IgD-negative memory B cell (primary cell): Measurements from ENCODE around the gene TBL1XR1. TPM values are rescaled to one million over a fixed set of nuclear protein-coding genes. Genes with fewer than 3 reads are reported as not detected.

ENCODE experiments used
- H3K27ac Mint-ChIP-seq, 3 donors: one replicate each; pipeline ENCODE4 v1.8.0; 2020 to 2022; ENCODE audit warnings: mild to moderate bottlenecking in 3 of 3, mixed read lengths in 3 of 3, moderate library complexity in 1 of 3
- H3K27me3 Mint-ChIP-seq: one replicate; pipeline ENCODE4 v1.8.0; 2021; ENCODE audit warnings: mixed read lengths
- H3K36me3 Mint-ChIP-seq: one replicate; pipeline ENCODE4 v1.8.0; 2020; ENCODE audit warnings: mild to moderate bottlenecking, mixed read lengths
- H3K4me1 Mint-ChIP-seq, 3 donors: one replicate each; pipeline ENCODE4 v1.8.0; 2020 to 2022; ENCODE audit warnings: mixed read lengths in 3 of 3, mild to moderate bottlenecking in 1 of 3
- H3K4me3 Mint-ChIP-seq, 4 donors: one replicate each; pipeline ENCODE4 v1.8.0; 2020 to 2022; ENCODE audit warnings: mild to moderate bottlenecking in 4 of 4, mixed read lengths in 4 of 4, moderate library complexity in 3 of 4
- H3K9me3 Mint-ChIP-seq, 3 donors: one replicate each; pipeline ENCODE4 v1.8.0; 2020 to 2021; ENCODE audit warnings: mixed read lengths in 3 of 3, mild to moderate bottlenecking in 1 of 3
- polyA plus RNA-seq: library from polyadenylated mRNA; unstranded; fragments of 300-500 nt; fragmentation: Illumina TruSeq; gene quantifications from one replicate; pipeline ENCODE4 v1.2.3, GENCODE V29; 2021

TBL1XR1 gene
- polyA plus RNA-seq, 1 donor from 2014 or later, result 23.6 TPM

GRCh38 chr3:177051411-177051810 is 145.9 kb downstream of the TBL1XR1 start:
- no peaks in the 10 kb centered on the region for H3K9me3 Mint-ChIP-seq
- peaks cover 4 to 14% (median 11%) of the 10 kb centered on the region in 3 donors for H3K4me1 Mint-ChIP-seq
- H3K36me3 Mint-ChIP-seq, result peaks cover 1% of the 10 kb centered on the region
- H3K27ac Mint-ChIP-seq, result peak overlapping the region in 1 of 3 donors; percentile 59
- H3K4me3 Mint-ChIP-seq, result no peak overlapping the region
- H3K27me3 Mint-ChIP-seq, result no peaks in the 10 kb centered on the region

GRCh38 chr3:177050501-177051237 is 146.6 kb downstream of the TBL1XR1 start:
- Mint-ChIP-seq H3K36me3 (peaks cover 3% of the 10 kb centered on the region), H3K4me3 (no peak overlapping the region), H3K27ac (peak overlapping the region in 1 of 3 donors; percentile 16), H3K4me1 (peaks cover 4 to 12% (median 9%) of the 10 kb centered on the region in 3 donors), H3K9me3 (no peaks in the 10 kb centered on the region), H3K27me3 (no peaks in the 10 kb centered on the region)

GRCh38 chr3:177045767-177046166 is 151.5 kb downstream of the TBL1XR1 start:
- peaks cover 4 to 8% (median 6%) of the 10 kb centered on the region in 3 donors for H3K4me1 Mint-ChIP-seq
- H3K27ac Mint-ChIP-seq, result no peak overlapping the region
- H3K9me3 Mint-ChIP-seq, result peaks cover 0 to 3% (median 0%) of the 10 kb centered on the region in 3 donors
- no peak overlapping the region for H3K4me3 Mint-ChIP-seq
- no peaks in the 10 kb centered on the region for H3K27me3 Mint-ChIP-seq
- peaks cover 15% of the 10 kb centered on the region for H3K36me3 Mint-ChIP-seq

- no peak overlapping the region for H3K27ac Mint-ChIP-seq
- no peak overlapping the region for H3K4me3 Mint-ChIP-seq
- H3K4me1 Mint-ChIP-seq, result peaks cover 5 to 7% (median 6%) of the 10 kb centered on the region in 3 donors
- H3K9me3 Mint-ChIP-seq, result peaks cover 0 to 3% (median 0%) of the 10 kb centered on the region in 3 donors
- H3K27me3 Mint-ChIP-seq, result no peaks in the 10 kb centered on the region
- H3K36me3 Mint-ChIP-seq, result peaks cover 15% of the 10 kb centered on the region
These were observed 152.1 kb downstream of the TBL1XR1 start for GRCh38 chr3:177045222-177045621.

GRCh38 chr3:177041730-177042551 is 155.3 kb downstream of the TBL1XR1 start:
- H3K4me3 Mint-ChIP-seq, result no peak overlapping the region

GRCh38 chr3:177041021-177041729 is 156.1 kb downstream of the TBL1XR1 start:
- H3K27me3 Mint-ChIP-seq, result no peaks in the 10 kb centered on the region
- no peak overlapping the region for H3K27ac Mint-ChIP-seq
- no peak overlapping the region for H3K4me3 Mint-ChIP-seq
- H3K4me1 Mint-ChIP-seq, result peaks cover 7 to 12% (median 9%) of the 10 kb centered on the region in 3 donors
- peaks cover 0 to 3% (median 0%) of the 10 kb centered on the region in 3 donors for H3K9me3 Mint-ChIP-seq
- H3K36me3 Mint-ChIP-seq, result peaks cover 18% of the 10 kb centered on the region

More at GRCh38 chr3:177041730-177042551, 155.3 kb downstream of the TBL1XR1 start:
- H3K27ac Mint-ChIP-seq, result no peak overlapping the region
- H3K36me3 Mint-ChIP-seq, result peaks cover 20% of the 10 kb centered on the region
- H3K27me3 Mint-ChIP-seq, result no peaks in the 10 kb centered on the region
- peaks cover 0 to 3% (median 0%) of the 10 kb centered on the region in 3 donors for H3K9me3 Mint-ChIP-seq
- peaks cover 6 to 9% (median 7%) of the 10 kb centered on the region in 3 donors for H3K4me1 Mint-ChIP-seq

GRCh38 chr3:177039490-177040274 is 157.6 kb downstream of the TBL1XR1 start:
- no peak overlapping the region for H3K27ac Mint-ChIP-seq
- H3K27me3 Mint-ChIP-seq, result no peaks in the 10 kb centered on the region
- H3K36me3 Mint-ChIP-seq, result peaks cover 15% of the 10 kb centered on the region
- no peak overlapping the region for H3K4me3 Mint-ChIP-seq
- peaks cover 0 to 3% (median 0%) of the 10 kb centered on the region in 3 donors for H3K9me3 Mint-ChIP-seq
- peaks cover 7 to 13% (median 10%) of the 10 kb centered on the region in 3 donors for H3K4me1 Mint-ChIP-seq

- Mint-ChIP-seq H3K4me3 (no peak overlapping the region), H3K9me3 (no peaks in the 10 kb centered on the region), H3K27me3 (no peaks in the 10 kb centered on the region), H3K27ac (no peak overlapping the region), H3K4me1 (peaks cover 7 to 9% (median 8%) of the 10 kb centered on the region in 3 donors), H3K36me3 (peaks cover 13% of the 10 kb centered on the region)
These were observed 160.0 kb downstream of the TBL1XR1 start for GRCh38 chr3:177037241-177037640.

- Mint-ChIP-seq H3K4me1 (peaks cover 3 to 9% (median 4%) of the 10 kb centered on the region in 3 donors), H3K36me3 (peaks cover 14% of the 10 kb centered on the region), H3K27ac (no peak overlapping the region), H3K27me3 (no peaks in the 10 kb centered on the region), H3K4me3 (peak overlapping the region in 1 of 4 donors; percentile 17), H3K9me3 (no peaks in the 10 kb centered on the region)
These were observed 161.6 kb downstream of the TBL1XR1 start for GRCh38 chr3:177035676-177036075.

GRCh38 chr3:177034832-177035475 is 162.3 kb downstream of the TBL1XR1 start:
- H3K9me3 Mint-ChIP-seq, result no peaks in the 10 kb centered on the region
- H3K27me3 Mint-ChIP-seq, result no peaks in the 10 kb centered on the region
- H3K27ac Mint-ChIP-seq, result peak overlapping the region in 2 of 3 donors; percentile 31 to 83
- H3K4me3 Mint-ChIP-seq, result no peak overlapping the region
- peaks cover 14% of the 10 kb centered on the region for H3K36me3 Mint-ChIP-seq
- peaks cover 3 to 4% (median 4%) of the 10 kb centered on the region in 3 donors for H3K4me1 Mint-ChIP-seq

- Mint-ChIP-seq H3K27ac (peak overlapping the region in 1 of 3 donors; percentile 26), H3K36me3 (peaks cover 10% of the 10 kb centered on the region), H3K4me1 (no peaks in the 10 kb centered on the region), H3K4me3 (no peak overlapping the region), H3K27me3 (no peaks in the 10 kb centered on the region), H3K9me3 (no peaks in the 10 kb centered on the region)
These were observed 170.6 kb downstream of the TBL1XR1 start for GRCh38 chr3:177026505-177027277.

- no peaks in the 10 kb centered on the region for H3K4me1 Mint-ChIP-seq
- H3K27me3 Mint-ChIP-seq, result no peaks in the 10 kb centered on the region
- no peaks in the 10 kb centered on the region for H3K36me3 Mint-ChIP-seq
- no peak overlapping the region for H3K27ac Mint-ChIP-seq
- H3K9me3 Mint-ChIP-seq, result no peaks in the 10 kb centered on the region
- H3K4me3 Mint-ChIP-seq, result no peak overlapping the region
These were observed 181.4 kb downstream of the TBL1XR1 start for GRCh38 chr3:177015881-177016280.

- Mint-ChIP-seq H3K27me3 (no peaks in the 10 kb centered on the region), H3K27ac (no peak overlapping the region)
These were observed 183.5 kb downstream of the TBL1XR1 start for GRCh38 chr3:177013681-177014280.

More at GRCh38 chr3:177013681-177014280, 183.5 kb downstream of the TBL1XR1 start:
- H3K4me1 Mint-ChIP-seq, result peaks cover 0 to 3% (median 0%) of the 10 kb centered on the region in 3 donors
- H3K9me3 Mint-ChIP-seq, result no peaks in the 10 kb centered on the region
- H3K4me3 Mint-ChIP-seq, result peak overlapping the region in 1 of 4 donors; percentile 52
- peaks cover 2% of the 10 kb centered on the region for H3K36me3 Mint-ChIP-seq
